ENCODE measurements around the gene CEACAM1. TPM values are rescaled to one million over a fixed set of nuclear protein-coding genes. Genes with fewer than 3 reads are reported as not detected.

CEACAM1 gene
- total RNA-seq, 2 donors from 2014 or later = 251 to 510 TPM

DNA sequence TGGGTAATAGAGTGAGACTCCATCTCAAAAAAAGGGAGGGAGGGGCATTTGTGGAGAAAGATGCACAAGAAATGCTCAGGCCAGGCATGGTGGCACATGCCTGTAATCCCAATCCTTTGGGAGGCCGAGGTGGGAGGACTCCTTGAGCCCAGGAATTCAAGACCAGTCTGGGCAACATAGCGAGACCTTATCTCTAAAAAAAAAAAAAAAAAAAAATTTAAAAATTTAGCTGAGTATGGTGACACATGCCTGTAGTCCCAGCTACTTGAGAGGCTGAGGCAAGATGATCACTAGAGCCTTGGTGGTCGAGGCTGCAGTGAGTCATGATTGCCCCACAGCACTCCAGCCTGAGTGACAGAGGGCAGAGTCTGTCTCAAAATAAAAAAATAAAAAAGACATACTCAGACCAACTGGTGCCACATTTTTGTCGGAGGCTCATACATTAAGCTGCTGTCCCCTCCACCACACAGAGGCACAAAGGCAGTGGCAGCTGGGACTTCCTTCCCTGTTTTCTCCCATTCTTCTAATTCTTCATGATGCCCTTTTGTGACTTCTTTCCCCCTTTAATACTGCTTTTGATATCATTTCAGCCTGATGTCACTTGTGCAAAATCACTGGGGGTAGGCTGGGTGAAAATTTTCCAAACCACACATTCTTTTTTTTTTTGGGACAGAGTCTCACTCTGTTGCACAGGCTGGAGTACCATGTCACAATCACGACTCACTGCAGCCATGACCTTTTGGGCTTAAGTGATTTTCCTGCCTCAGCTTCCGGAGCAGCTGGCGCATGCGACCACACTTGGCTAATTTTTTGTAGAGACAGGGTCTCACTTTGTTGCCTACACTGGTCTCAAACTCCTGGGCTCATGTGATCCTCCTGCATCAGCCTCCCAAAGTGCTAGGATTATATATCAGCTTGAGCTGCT lies 58.7 kb downstream of the CEACAM1 start:
- Histone ChIP-seq H3K27ac (peak overlapping the region; percentile 83), H3K27me3 (no peaks in the 10 kb centered on the region), H3K36me3 (no peaks in the 10 kb centered on the region), H3K4me3 (no peak overlapping the region), H3K9ac (ENCODE audit: low read depth in 2 of 2, low read length in 2 of 2) (no peak overlapping the region), H3K9me3 (no peaks in the 10 kb centered on the region), H3K4me1 (peaks cover 15% of the 10 kb centered on the region)
- TF ChIP-seq, protein P1, sequence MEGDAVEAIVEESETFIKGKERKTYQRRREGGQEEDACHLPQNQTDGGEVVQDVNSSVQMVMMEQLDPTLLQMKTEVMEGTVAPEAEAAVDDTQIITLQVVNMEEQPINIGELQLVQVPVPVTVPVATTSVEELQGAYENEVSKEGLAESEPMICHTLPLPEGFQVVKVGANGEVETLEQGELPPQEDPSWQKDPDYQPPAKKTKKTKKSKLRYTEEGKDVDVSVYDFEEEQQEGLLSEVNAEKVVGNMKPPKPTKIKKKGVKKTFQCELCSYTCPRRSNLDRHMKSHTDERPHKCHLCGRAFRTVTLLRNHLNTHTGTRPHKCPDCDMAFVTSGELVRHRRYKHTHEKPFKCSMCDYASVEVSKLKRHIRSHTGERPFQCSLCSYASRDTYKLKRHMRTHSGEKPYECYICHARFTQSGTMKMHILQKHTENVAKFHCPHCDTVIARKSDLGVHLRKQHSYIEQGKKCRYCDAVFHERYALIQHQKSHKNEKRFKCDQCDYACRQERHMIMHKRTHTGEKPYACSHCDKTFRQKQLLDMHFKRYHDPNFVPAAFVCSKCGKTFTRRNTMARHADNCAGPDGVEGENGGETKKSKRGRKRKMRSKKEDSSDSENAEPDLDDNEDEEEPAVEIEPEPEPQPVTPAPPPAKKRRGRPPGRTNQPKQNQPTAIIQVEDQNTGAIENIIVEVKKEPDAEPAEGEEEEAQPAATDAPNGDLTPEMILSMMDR (IDR thresholded peaks at IDR 0.05) = no peak
- DNase-seq = no peak
- intact Hi-C loops (cut with DNase I) = no loop called here

DNA sequence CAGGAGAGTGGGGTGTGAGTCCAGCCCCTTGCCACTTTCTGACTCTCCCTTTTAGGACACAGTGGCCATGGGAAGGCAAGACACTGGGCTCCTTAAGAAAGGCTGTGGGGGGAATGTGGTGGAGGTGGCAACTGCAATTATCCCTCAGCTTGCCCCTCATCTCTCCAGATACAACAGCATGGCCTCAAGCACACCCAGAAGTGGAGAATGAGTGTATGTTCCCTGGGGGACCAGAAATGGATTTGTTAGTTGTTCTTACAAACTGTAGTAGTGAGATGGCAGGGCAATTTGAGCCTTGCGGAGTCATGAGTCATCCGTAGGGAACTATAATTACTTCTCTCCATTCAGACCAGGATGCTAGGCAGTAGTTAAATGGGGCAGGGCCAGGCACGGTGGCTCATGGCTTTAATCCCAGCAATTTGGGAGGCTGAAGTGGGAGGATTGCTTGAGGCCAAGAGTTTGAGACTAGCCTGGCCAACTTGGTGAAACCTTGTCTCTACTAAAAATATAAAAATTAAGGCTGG lies 59.9 kb downstream of the CEACAM1 start:
- peak; percentile 64 for DNase-seq

DNA sequence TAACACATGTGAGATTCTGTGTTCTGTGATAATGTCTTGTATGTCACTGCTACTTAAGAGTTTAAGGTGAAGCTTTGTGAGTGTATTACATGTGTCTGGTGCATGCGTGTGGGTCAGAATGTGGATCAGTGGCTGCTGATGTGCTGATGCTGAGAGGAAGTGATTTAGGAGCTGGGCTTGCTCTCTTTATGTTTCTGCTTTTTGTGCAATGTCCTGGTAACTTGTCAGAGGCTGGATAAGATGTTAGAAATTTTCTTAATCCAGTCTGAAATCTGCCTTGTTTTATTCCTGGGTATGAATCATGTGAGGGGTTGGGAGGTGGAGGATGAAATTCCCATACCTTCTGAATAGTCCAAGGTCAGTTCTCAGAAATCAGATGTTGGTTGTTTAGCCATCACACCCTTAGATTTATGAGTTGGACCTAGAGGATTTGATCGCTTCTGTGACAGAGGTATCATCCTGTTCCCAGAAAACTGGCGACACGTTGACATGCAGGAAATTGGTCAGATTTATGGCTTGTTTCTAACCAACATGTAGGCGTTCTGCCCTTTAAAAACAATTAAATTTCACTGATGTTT lies 61.0 kb downstream of the CEACAM1 start:
- peak; percentile 45 for DNase-seq
- peak overlapping the region; percentile 83 for H3K27ac ChIP-seq
- H3K9me3 ChIP-seq = no peaks in the 10 kb centered on the region
- H3K9ac ChIP-seq (ENCODE audit: low read depth in 2 of 2, low read length in 2 of 2) = peak overlapping the region in 1 of 2 donors; percentile 40
- H3K36me3 ChIP-seq = no peaks in the 10 kb centered on the region
- intact Hi-C loops (cut with DNase I) = no loop called here
- TF ChIP-seq, protein P1 (IDR thresholded peaks at IDR 0.05) = no peak
- peaks cover 15% of the 10 kb centered on the region for H3K4me1 ChIP-seq
- no peaks in the 10 kb centered on the region for H3K27me3 ChIP-seq
- no peak overlapping the region for H3K4me3 ChIP-seq

More for the DNA sequence above, 59.9 kb downstream of the CEACAM1 start:
- intact Hi-C loops (cut with DNase I) = no loop called here
- H3K36me3 ChIP-seq = no peaks in the 10 kb centered on the region
- H3K27me3 ChIP-seq = no peaks in the 10 kb centered on the region
- TF ChIP-seq, protein P1 (IDR thresholded peaks at IDR 0.05) = no peak
- H3K4me3 ChIP-seq = no peak overlapping the region
- no peaks in the 10 kb centered on the region for H3K9me3 ChIP-seq
- H3K4me1 ChIP-seq = peaks cover 15% of the 10 kb centered on the region
- peak overlapping the region; percentile 83 for H3K27ac ChIP-seq
- H3K9ac ChIP-seq (ENCODE audit: low read depth in 2 of 2, low read length in 2 of 2) = no peak overlapping the region

DNA sequence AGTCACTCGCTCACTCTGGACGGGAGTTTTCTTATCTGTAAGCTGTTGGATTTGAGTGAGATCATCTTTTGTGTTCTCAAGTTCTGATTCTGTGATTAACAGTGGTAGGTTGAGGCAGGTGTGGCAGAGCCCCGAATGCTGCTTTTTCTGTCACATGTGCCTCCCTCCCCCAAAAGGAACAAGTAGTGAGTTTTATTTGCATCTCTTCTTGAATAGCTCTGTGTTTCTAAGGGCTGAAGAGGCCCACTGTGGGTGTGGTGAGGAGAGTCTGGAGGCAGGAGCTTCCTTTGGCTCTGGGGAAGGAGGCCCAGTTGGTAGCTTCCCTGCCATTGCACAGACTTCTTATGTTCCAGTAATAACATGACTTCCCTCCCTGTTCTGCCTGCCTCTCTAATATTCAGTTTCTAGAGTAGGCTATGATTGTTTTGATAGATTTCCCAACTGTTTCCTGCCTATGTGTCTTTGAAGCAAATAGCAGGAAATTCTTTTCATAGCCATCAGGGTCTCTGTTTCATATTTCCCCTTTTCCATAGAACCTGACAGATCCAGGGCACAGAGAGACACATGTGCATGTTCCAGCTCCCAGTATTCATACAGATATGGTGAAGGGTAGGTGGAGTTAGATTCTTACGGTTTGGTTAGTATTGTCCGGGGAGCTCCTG lies 61.6 kb downstream of the CEACAM1 start:
- TF ChIP-seq, protein P1 (IDR thresholded peaks at IDR 0.05) = no peak
- Histone ChIP-seq H3K9ac (ENCODE audit: low read depth in 2 of 2, low read length in 2 of 2) (peak overlapping the region; percentile 28 to 40), H3K27me3 (no peaks in the 10 kb centered on the region), H3K9me3 (no peaks in the 10 kb centered on the region), H3K4me3 (no peak overlapping the region), H3K36me3 (no peaks in the 10 kb centered on the region), H3K4me1 (peaks cover 12% of the 10 kb centered on the region), H3K27ac (peak overlapping the region; percentile 83)
- intact Hi-C loops (cut with DNase I) = no loop called here
- DNase-seq = no peak

DNA sequence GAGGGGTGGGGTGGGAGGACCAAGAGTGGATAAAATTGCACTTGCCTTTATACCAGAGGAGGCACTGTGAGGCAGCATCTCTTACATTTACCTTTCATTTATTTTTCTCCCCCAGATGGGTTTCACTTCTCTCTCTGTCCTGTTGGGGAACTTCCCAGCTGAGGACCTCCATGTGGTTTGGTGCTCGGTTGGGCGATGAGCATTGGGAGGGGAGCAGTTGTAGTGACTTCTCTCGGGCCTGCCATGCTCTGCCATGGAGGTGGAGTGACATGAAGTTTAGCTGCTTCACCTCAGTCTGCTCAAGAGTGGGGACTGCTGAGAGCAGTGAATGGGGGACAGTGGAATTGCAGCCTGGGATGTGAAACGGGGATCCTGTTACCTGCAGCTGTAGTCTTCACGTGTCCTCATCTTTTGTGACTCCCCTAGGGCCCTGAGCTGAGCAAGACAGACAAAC lies 62.4 kb downstream of the CEACAM1 start:
- DNase-seq = no peak
- Histone ChIP-seq H3K9me3 (no peaks in the 10 kb centered on the region), H3K9ac (ENCODE audit: low read depth in 2 of 2, low read length in 2 of 2) (peak overlapping the region in 1 of 2 donors; percentile 28), H3K36me3 (no peaks in the 10 kb centered on the region), H3K4me1 (peaks cover 9% of the 10 kb centered on the region), H3K27ac (peak overlapping the region; percentile 83), H3K27me3 (no peaks in the 10 kb centered on the region), H3K4me3 (no peak overlapping the region)
- intact Hi-C loops (cut with DNase I) = no loop called here
- TF ChIP-seq, protein P1 (IDR thresholded peaks at IDR 0.05) = no peak
